Measurements from ENCODE around the gene BFSP2.

- TF ChIP-seq POLR2A (IDR thresholded peaks at IDR 0.05): no peak
- TF ChIP-seq CTCF (IDR thresholded peaks at IDR 0.05): no peak
- no peak for TF ChIP-seq POLR2AphosphoS5 (IDR thresholded peaks at IDR 0.05)
Observed at GRCh38 chr3:133479401-133479800, 79.5 kb downstream of the BFSP2 start.
